HepG2 (cell line): Measurements from ENCODE around the gene COG1. TPM values are rescaled to one million over a fixed set of nuclear protein-coding genes. Genes with fewer than 3 reads are reported as not detected.

ENCODE experiments used
- CEBPG ChIP-seq: IDR thresholded peaks from 2 replicates; pipeline ENCODE4 v1.6.1; 2016
- EP300 ChIP-seq, 3 experiments: sonication (generic) in 1 of 3; formaldehyde crosslinking in 1 of 3; IDR thresholded peaks; 2 replicates each; pipeline versions ENCODE4 v1.5.1 to v1.6.1; 2011 to 2020; ENCODE audit warnings: low read depth in 2 of 3, low read length in 2 of 3, borderline replicate concordance in 1 of 3, improper control_type of control experiment in 1 of 3, mild to moderate bottlenecking in 1 of 3, missing genetic modification reagents in 1 of 3, moderate library complexity in 1 of 3
- GATAD2A ChIP-seq: IDR thresholded peaks from 2 replicates; pipeline ENCODE4 v1.6.1; 2016
- MAZ ChIP-seq, 2 experiments: sonication (generic) in 1 of 2; formaldehyde crosslinking in 1 of 2; IDR thresholded peaks; 2 replicates each; pipeline versions ENCODE4 v1.5.0 to v1.6.1; 2012 to 2020; ENCODE audit warnings: low read depth in 2 of 2, mild to moderate bottlenecking in 2 of 2, borderline replicate concordance in 1 of 2, improper control_type of control experiment in 1 of 2, low read length in 1 of 2, missing genetic modification reagents in 1 of 2, moderate library complexity in 1 of 2
- POLR2G ChIP-seq: fragments of 200-400 bp; formaldehyde crosslinking; IDR thresholded peaks from 2 replicates; pipeline ENCODE4 v1.6.1; 2018; ENCODE audit warnings: mild to moderate bottlenecking, low read depth, low read length, moderate library complexity
- SIX4 ChIP-seq: sonication (generic); formaldehyde crosslinking; IDR thresholded peaks from 2 replicates; pipeline ENCODE4 v1.4.0; 2020; ENCODE audit warnings: missing genetic modification reagents
- SOX13 ChIP-seq, 3 experiments: fragments of 450-650 bp in 1 of 3; sonication (generic) in 1 of 3; formaldehyde crosslinking in 1 of 3; IDR thresholded peaks in 2 of 3; conservative IDR thresholded peaks in 1 of 3; 2 replicates each; pipeline versions ENCODE4 v1.5.0 to v1.6.1; 2016 to 2020; ENCODE audit warnings: antibody characterized with exemption in 1 of 3, mild to moderate bottlenecking in 1 of 3, missing compliant biosample characterization in 1 of 3, missing genetic modification reagents in 1 of 3, moderate library complexity in 1 of 3
- THAP11 ChIP-seq: IDR thresholded peaks from 2 replicates; pipeline ENCODE4 v1.6.1; 2016; ENCODE audit warnings: missing biosample characterization, missing genetic modification reagents
- ZBTB3 ChIP-seq: sonication (generic); formaldehyde crosslinking; IDR thresholded peaks from 2 replicates; pipeline ENCODE4 v1.4.0; 2020; ENCODE audit warnings: low read depth, mild to moderate bottlenecking, moderate library complexity, missing genetic modification reagents, borderline replicate concordance
- ZMAT3 ChIP-seq: sonication (generic); formaldehyde crosslinking; conservative IDR thresholded peaks from 2 replicates; pipeline ENCODE4 v1.7.0; 2021; ENCODE audit warnings: missing genetic modification reagents
- ZMYM4 ChIP-seq: sonication (generic); formaldehyde crosslinking; IDR thresholded peaks from 2 replicates; pipeline ENCODE4 v1.8.1; 2023; ENCODE audit warnings: mild to moderate bottlenecking, missing genetic modification reagents
- ZNF547 ChIP-seq: sonication (generic); formaldehyde crosslinking; IDR thresholded peaks from 2 replicates; pipeline ENCODE4 v1.5.1; 2020; ENCODE audit warnings: mild to moderate bottlenecking, missing genetic modification reagents
- ZNF549 ChIP-seq: sonication (generic); formaldehyde crosslinking; IDR thresholded peaks from 2 replicates; pipeline ENCODE4 v1.5.0; 2020; ENCODE audit warnings: missing genetic modification reagents
- ZNF878 ChIP-seq: sonication (generic); formaldehyde crosslinking; IDR thresholded peaks from 2 replicates; pipeline ENCODE4 v1.8.1; 2023; ENCODE audit warnings: mild to moderate bottlenecking, missing genetic modification reagents, moderate library complexity
- polyA plus RNA-seq, 8 experiments: library from polyadenylated mRNA; depleted of rRNA in 3 of 8; stranded (reverse) in 7 of 8; unstranded in 1 of 8; fragments of >200 nt; fragmentation: Illumina TruSeq in 4 of 8; extraction: Trizol in 4 of 8; gene quantifications; 2 replicates each; pipeline versions ENCODE4 v1.2.1 to v1.2.3, GENCODE V29; 2011 to 2016; ENCODE audit warnings: low read depth in 4 of 8, missing spikeins in 1 of 8, mixed read lengths in 1 of 8; ENCODE audit not compliant: insufficient read depth in 1 of 8
- total RNA-seq, 5 experiments: library from RNA; depleted of rRNA; stranded (reverse); fragments of >200 nt; fragmentation: Illumina TruSeq; extraction: Trizol; gene quantifications; 2 replicates each; pipeline ENCODE4 v1.2.3, GENCODE V29; 2016; ENCODE audit warnings: low read depth in 1 of 5
- TF ChIP-seq, protein P1 (sequence below): sonication (generic); formaldehyde crosslinking; IDR thresholded peaks from 2 replicates; pipeline ENCODE4 v1.4.0; 2020; ENCODE audit warnings: missing genetic modification reagents, borderline replicate concordance
- TF ChIP-seq, protein P2 (sequence below): IDR thresholded peaks from 2 replicates; pipeline ENCODE4 v1.6.1; 2016; ENCODE audit warnings: mild to moderate bottlenecking

The COG1 gene
- total and polyA plus RNA-seq, 2 of the 13 experiments (the other 11 are each of a cell fraction or from before 2014, with no cell fraction given) = 36.6 to 39.7 TPM

DNA sequence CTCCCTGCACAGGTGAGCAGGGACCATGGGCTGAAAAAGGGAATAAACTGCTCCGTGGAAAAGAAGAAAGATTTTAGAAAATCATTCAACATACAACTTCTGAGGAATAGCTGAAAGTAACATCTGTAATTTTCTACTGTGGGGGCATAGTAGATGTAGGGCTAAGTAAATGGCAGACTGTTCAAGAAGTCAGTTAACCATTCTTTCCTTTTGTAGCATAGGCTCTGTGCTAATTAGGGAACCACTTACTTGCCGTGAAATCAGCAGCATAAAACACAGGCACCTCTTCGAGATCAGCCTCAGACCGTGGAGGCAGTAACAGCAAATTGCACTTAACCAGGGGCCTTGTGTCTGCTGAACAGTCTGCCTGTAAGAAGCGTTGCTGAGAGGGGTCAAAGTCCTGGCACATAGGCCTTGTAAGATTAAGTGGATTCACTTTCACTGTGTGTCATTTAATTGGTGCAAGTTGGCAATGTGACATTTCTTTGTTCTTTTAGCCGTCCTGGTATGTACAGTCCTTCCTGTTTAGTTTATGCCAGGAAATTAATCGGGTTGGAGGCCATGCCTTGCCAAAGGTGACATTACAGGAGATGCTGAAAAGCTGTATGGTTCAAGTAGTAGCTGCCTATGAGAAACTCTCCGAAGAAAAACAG lies 10.4 kb downstream of the COG1 start (continued):
- no peak for TF ChIP-seq MAZ (IDR thresholded peaks at IDR 0.05; ENCODE audit: borderline replicate concordance, low read depth, low read length)
- TF ChIP-seq MAZ (CRISPR knock-in tag; IDR thresholded peaks at IDR 0.05; ENCODE audit: low read depth) = no peak
- no peak for TF ChIP-seq ZBTB3
- peak; percentile 47 for TF ChIP-seq POLR2G
- peak; percentile 88; the same call in 1 of the 2 replicates for TF ChIP-seq ZNF549 (CRISPR knock-in tag)
- TF ChIP-seq THAP11 (CRISPR knock-in tag) = peak; percentile 69
- TF ChIP-seq, protein P1, sequence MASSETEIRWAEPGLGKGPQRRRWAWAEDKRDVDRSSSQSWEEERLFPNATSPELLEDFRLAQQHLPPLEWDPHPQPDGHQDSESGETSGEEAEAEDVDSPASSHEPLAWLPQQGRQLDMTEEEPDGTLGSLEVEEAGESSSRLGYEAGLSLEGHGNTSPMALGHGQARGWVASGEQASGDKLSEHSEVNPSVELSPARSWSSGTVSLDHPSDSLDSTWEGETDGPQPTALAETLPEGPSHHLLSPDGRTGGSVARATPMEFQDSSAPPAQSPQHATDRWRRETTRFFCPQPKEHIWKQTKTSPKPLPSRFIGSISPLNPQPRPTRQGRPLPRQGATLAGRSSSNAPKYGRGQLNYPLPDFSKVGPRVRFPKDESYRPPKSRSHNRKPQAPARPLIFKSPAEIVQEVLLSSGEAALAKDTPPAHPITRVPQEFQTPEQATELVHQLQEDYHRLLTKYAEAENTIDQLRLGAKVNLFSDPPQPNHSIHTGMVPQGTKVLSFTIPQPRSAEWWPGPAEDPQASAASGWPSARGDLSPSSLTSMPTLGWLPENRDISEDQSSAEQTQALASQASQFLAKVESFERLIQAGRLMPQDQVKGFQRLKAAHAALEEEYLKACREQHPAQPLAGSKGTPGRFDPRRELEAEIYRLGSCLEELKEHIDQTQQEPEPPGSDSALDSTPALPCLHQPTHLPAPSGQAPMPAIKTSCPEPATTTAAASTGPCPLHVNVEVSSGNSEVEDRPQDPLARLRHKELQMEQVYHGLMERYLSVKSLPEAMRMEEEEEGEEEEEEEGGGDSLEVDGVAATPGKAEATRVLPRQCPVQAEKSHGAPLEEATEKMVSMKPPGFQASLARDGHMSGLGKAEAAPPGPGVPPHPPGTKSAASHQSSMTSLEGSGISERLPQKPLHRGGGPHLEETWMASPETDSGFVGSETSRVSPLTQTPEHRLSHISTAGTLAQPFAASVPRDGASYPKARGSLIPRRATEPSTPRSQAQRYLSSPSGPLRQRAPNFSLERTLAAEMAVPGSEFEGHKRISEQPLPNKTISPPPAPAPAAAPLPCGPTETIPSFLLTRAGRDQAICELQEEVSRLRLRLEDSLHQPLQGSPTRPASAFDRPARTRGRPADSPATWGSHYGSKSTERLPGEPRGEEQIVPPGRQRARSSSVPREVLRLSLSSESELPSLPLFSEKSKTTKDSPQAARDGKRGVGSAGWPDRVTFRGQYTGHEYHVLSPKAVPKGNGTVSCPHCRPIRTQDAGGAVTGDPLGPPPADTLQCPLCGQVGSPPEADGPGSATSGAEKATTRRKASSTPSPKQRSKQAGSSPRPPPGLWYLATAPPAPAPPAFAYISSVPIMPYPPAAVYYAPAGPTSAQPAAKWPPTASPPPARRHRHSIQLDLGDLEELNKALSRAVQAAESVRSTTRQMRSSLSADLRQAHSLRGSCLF (CRISPR knock-in tag) = no peak
- peak in 1 of 2 experiments; percentile 68; a peak in 2 of 4 replicates for TF ChIP-seq EP300 (IDR thresholded peaks at IDR 0.05; ENCODE audit: low read depth in 2 of 2, low read length in 2 of 2)
- peak; percentile 59; the same call in 1 of the 2 replicates for TF ChIP-seq EP300 (CRISPR knock-in tag; IDR thresholded peaks at IDR 0.05; ENCODE audit: borderline replicate concordance)
- no peak for TF ChIP-seq ZNF547 (CRISPR knock-in tag)
- TF ChIP-seq, protein P2, sequence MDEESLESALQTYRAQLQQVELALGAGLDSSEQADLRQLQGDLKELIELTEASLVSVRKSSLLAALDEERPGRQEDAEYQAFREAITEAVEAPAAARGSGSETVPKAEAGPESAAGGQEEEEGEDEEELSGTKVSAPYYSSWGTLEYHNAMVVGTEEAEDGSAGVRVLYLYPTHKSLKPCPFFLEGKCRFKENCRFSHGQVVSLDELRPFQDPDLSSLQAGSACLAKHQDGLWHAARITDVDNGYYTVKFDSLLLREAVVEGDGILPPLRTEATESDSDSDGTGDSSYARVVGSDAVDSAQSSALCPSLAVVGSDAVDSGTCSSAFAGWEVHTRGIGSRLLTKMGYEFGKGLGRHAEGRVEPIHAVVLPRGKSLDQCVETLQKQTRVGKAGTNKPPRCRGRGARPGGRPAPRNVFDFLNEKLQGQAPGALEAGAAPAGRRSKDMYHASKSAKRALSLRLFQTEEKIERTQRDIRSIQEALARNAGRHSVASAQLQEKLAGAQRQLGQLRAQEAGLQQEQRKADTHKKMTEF = peak; percentile 64; the same call in 1 of the 2 replicates
- TF ChIP-seq CEBPG (CRISPR knock-in tag) = peak; percentile 15
- peak; percentile 16; the same call in 1 of the 2 replicates for TF ChIP-seq ZNF878 (CRISPR knock-in tag)
- no peak for TF ChIP-seq ZMYM4 (CRISPR knock-in tag)
- TF ChIP-seq GATAD2A (CRISPR knock-in tag) = peak; percentile 88
- peak; percentile 63; the same call in 1 of the 2 replicates for TF ChIP-seq ZMAT3
- TF ChIP-seq SOX13 (IDR thresholded peaks at IDR 0.05) = 0 out of 2 replicates have a peak, but pooled peaks have one; percentile 28
- TF ChIP-seq SOX13 (CRISPR knock-in tag; conservative IDR thresholded peaks at IDR 0.05 in 1 of 2, IDR thresholded peaks at IDR 0.05 in 1 of 2) = peak in 1 of 2 experiments; percentile 95; a peak in 2 of 4 replicates
- peak; percentile 27; the same call in 1 of the 2 replicates for TF ChIP-seq SIX4 (CRISPR knock-in tag)
